ENCODE measurements around the gene KIF27. TPM values are rescaled to one million over a fixed set of nuclear protein-coding genes. Genes with fewer than 3 reads are reported as not detected.
"Not testable (repeated sequence)": the region's sequence is repeated elsewhere in the genome, so short reads cannot be mapped to it uniquely, and the experiment has no call there.

Gene KIF27
- total and polyA plus RNA-seq, 2 of the 4 experiments (the other 2 are of a cell fraction) = 0.60 to 1.6 TPM

DNA sequence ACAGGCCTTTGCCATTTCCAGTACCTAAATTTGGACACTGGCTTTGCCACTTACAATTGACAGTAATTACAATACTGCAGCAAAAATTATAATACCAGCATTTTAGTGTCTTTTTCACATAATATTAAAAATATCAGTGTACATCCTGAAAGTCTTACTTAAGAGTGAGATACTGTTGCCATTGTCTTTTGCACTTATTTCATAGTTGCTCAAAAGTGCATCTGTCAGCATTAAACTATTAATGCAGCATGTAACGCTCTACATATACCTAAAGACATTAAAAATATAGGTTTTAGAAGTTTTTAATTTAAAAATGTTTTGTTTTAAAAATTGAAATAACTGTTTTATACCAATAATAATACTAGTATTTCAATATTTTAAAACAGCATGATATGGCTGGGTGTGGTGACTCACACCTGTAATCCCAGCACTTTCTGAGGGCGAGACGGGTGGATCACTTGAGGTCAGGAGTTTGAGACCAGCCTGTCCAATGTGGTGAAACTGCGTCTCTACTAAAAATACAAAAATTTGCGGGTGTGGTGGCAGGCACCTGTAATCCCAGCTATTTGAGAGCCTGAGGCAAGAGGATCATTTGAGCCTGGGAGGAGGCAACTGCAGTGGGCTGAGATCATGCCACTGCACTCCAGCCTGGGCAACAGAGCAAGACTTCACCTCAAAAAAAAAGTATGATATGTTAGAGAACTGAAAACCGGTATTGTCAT is 39.4 kb downstream of the KIF27 start:
- H2AK9ac ChIP-seq (replicated peaks; ENCODE audit: low read depth, low read length, poor library complexity); DNase-seq; H3K4me3 ChIP-seq (ENCODE audit: insufficient read depth, low read depth, low read length); H3K4me1 ChIP-seq (ENCODE audit: control insufficient read depth, insufficient read depth, low read length); H2BK120ac ChIP-seq (ENCODE audit: low read depth, low read length); H3K9me3 ChIP-seq (ENCODE audit: control insufficient read depth, insufficient read depth, low read length); H3K4me2 ChIP-seq (ENCODE audit: low read depth, low read length); H3K9me1 ChIP-seq (ENCODE audit: insufficient read depth, low read length); intact Hi-C loops (cut with micrococcal nuclease); H2BK20ac ChIP-seq (ENCODE audit: low read depth, low read length); H2BK5ac ChIP-seq (ENCODE audit: low read depth, low read length, poor library complexity, severe bottlenecking); H4K91ac ChIP-seq (ENCODE audit: insufficient read depth, low read depth, low read length); H3K18ac ChIP-seq (ENCODE audit: low read depth, low read length); in situ Hi-C loops (cut with MboI; ENCODE audit: low sequenced_read_pairs); H3K56ac ChIP-seq (ENCODE audit: extremely low read depth, insufficient read depth, low read length); H4K5ac ChIP-seq (ENCODE audit: low read depth, low read length); CTCF ChIA-PET; H3K9ac ChIP-seq (ENCODE audit: low read depth, low read length); H3K27me3 ChIP-seq (ENCODE audit: control insufficient read depth, insufficient read depth, low read length); H3K23ac ChIP-seq (ENCODE audit: low read depth, low read length); H3K14ac ChIP-seq (replicated peaks; ENCODE audit: low read depth, low read length); dilution Hi-C loops (cut with HindIII; ENCODE audit: low sequenced_read_pairs, unreplicated experiment); POLR2A ChIA-PET (ENCODE audit: unreplicated experiment); BruUV-seq (replicated peaks); H3K27ac ChIP-seq (ENCODE audit: insufficient read depth, low read length); H2AFZ ChIP-seq (replicated peaks; ENCODE audit: low read length, poor library complexity); H3K79me1 ChIP-seq (ENCODE audit: low read depth in 1 of 2, low read length in 2 of 2); H2AK5ac ChIP-seq (ENCODE audit: low read depth, low read length); H2BK15ac ChIP-seq (ENCODE audit: low read depth, low read length); H4K8ac ChIP-seq (ENCODE audit: low read depth in 2 of 2, low read length in 2 of 2); H3K36me3 ChIP-seq (ENCODE audit: control insufficient read depth, insufficient read depth, low read length); H3K4ac ChIP-seq (ENCODE audit: low read depth, low read length); ATAC-seq (ENCODE audit: low read depth); H4K20me1 ChIP-seq (ENCODE audit: insufficient read depth, low read length): not testable (repeated sequence)
- no CpG with 5 or more reads among the region's 6 CpGs for WGBS, 2 experiments (ENCODE audit: extremely low coverage in 2 of 2, insufficient read length in 1 of 2)
- peak; percentile 86 for TF ChIP-seq MAFK (IDR thresholded peaks at IDR 0.05; ENCODE audit: low read depth, low read length)

DNA sequence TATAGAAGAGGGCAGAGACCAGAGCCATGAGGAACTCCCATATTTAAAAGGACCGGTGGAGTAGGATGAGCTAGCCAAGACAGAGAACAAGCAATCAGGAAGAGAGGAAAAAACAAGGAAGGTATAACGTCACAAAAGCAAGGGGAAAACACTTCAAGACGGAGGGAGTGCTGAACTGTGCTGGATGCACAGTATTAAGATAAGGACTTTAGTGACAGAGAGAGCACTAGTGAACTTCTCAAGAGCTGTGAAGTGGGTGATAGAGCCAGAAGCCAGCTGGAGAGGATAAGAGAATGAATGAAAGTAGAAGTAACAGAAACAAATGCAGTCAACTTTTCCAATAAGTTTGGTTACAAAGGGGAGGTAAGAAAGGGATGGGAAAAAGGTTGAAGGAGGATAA is 45.7 kb downstream of the KIF27 start:
- not testable (repeated sequence) for H2BK120ac ChIP-seq (ENCODE audit: low read depth, low read length)

More for the DNA sequence above, 45.7 kb downstream of the KIF27 start:
- ATAC-seq (ENCODE audit: low read depth); DNase-seq; H2AK5ac ChIP-seq (ENCODE audit: low read depth, low read length); H3K79me1 ChIP-seq (ENCODE audit: low read depth in 1 of 2, low read length in 2 of 2); H2BK20ac ChIP-seq (ENCODE audit: low read depth, low read length); H4K20me1 ChIP-seq (ENCODE audit: insufficient read depth, low read length); H2AK9ac ChIP-seq (replicated peaks; ENCODE audit: low read depth, low read length, poor library complexity); dilution Hi-C loops (cut with HindIII; ENCODE audit: low sequenced_read_pairs, unreplicated experiment); H2AFZ ChIP-seq (replicated peaks; ENCODE audit: low read length, poor library complexity); H3K4me1 ChIP-seq (ENCODE audit: control insufficient read depth, insufficient read depth, low read length); H3K56ac ChIP-seq (ENCODE audit: extremely low read depth, insufficient read depth, low read length); H4K5ac ChIP-seq (ENCODE audit: low read depth, low read length); BruUV-seq (replicated peaks); H3K27ac ChIP-seq (ENCODE audit: insufficient read depth, low read length); H3K9me1 ChIP-seq (ENCODE audit: insufficient read depth, low read length); H3K9ac ChIP-seq (ENCODE audit: low read depth, low read length); H2BK15ac ChIP-seq (ENCODE audit: low read depth, low read length); intact Hi-C loops (cut with micrococcal nuclease); CTCF ChIA-PET; in situ Hi-C loops (cut with MboI; ENCODE audit: low sequenced_read_pairs); H4K91ac ChIP-seq (ENCODE audit: insufficient read depth, low read depth, low read length); H3K4me2 ChIP-seq (ENCODE audit: low read depth, low read length); H3K27me3 ChIP-seq (ENCODE audit: control insufficient read depth, insufficient read depth, low read length); H3K14ac ChIP-seq (replicated peaks; ENCODE audit: low read depth, low read length); POLR2A ChIA-PET (ENCODE audit: unreplicated experiment); H2BK5ac ChIP-seq (ENCODE audit: low read depth, low read length, poor library complexity, severe bottlenecking); H3K4ac ChIP-seq (ENCODE audit: low read depth, low read length); H3K18ac ChIP-seq (ENCODE audit: low read depth, low read length); H4K8ac ChIP-seq (ENCODE audit: low read depth in 2 of 2, low read length in 2 of 2); H3K36me3 ChIP-seq (ENCODE audit: control insufficient read depth, insufficient read depth, low read length); H3K9me3 ChIP-seq (ENCODE audit: control insufficient read depth, insufficient read depth, low read length); H3K23ac ChIP-seq (ENCODE audit: low read depth, low read length); H3K4me3 ChIP-seq (ENCODE audit: insufficient read depth, low read depth, low read length): not testable (repeated sequence)
- no CpG with 5 or more reads among the region's 3 CpGs for WGBS, 2 experiments (ENCODE audit: extremely low coverage in 2 of 2, insufficient read length in 1 of 2)
